OCI-LY1 (cell line): ENCODE data around the gene OSBPL3.

Source experiments
- H2AFZ ChIP-seq: fragments of 200-600 bp; sonication (generic), shearing (Covaris generic); 2 replicates; pipeline ENCODE4 v1.6.0; 2014; ENCODE audit warnings: antibody characterized with exemption, mild to moderate bottlenecking, low read length
- H3F3A ChIP-seq: fragments of 200-600 bp; sonication (generic), shearing (Covaris generic); 2 replicates; pipeline ENCODE4 v1.6.0; 2014; ENCODE audit warnings: mild to moderate bottlenecking, antibody characterized with exemption, low read length, moderate library complexity; ENCODE audit not compliant: insufficient read depth
- H3K27ac ChIP-seq: fragments of 200-600 bp; sonication (generic); 2 replicates; pipeline ENCODE4 v1.5.1; 2014; ENCODE audit warnings: low read length, mixed run types, mild to moderate bottlenecking, low read depth; ENCODE audit not compliant: poor library complexity, severe bottlenecking
- H3K27me3 ChIP-seq: fragments of 200-600 bp; sonication (generic); 2 replicates; pipeline ENCODE4 v1.6.0; 2014; ENCODE audit warnings: antibody characterized with exemption, mild to moderate bottlenecking, low read length, moderate library complexity; ENCODE audit not compliant: insufficient read depth
- H3K36me3 ChIP-seq: fragments of 200-600 bp; sonication (generic); 2 replicates; pipeline ENCODE4 v1.6.1; 2014; ENCODE audit warnings: mild to moderate bottlenecking, antibody characterized with exemption, low read length, moderate library complexity, mixed read lengths; ENCODE audit not compliant: insufficient read depth
- H3K4me1 ChIP-seq: fragments of 200-600 bp; sonication (generic); 2 replicates; pipeline ENCODE4 v1.5.1; 2014; ENCODE audit warnings: mild to moderate bottlenecking, low read length, moderate library complexity; ENCODE audit not compliant: insufficient read depth, severe bottlenecking
- H3K4me2 ChIP-seq: fragments of 200-600 bp; sonication (generic), shearing (Covaris generic); 2 replicates; pipeline ENCODE4 v1.6.1; 2014; ENCODE audit warnings: low read length
- H3K4me3 ChIP-seq: fragments of 200-600 bp; sonication (generic); 2 replicates; pipeline ENCODE4 v1.5.1; 2014; ENCODE audit warnings: low read length, low read depth, mild to moderate bottlenecking, mixed read lengths; ENCODE audit not compliant: poor library complexity, severe bottlenecking
- H3K79me2 ChIP-seq: fragments of 200-600 bp; shearing (Covaris generic); 2 replicates; pipeline ENCODE4 v1.6.1; 2016; ENCODE audit warnings: mixed run types, low read length, mixed read lengths; ENCODE audit not compliant: insufficient read depth
- H3K9ac ChIP-seq: fragments of 200-600 bp; sonication (generic), shearing (Covaris generic); 2 replicates; pipeline ENCODE4 v1.6.1; 2014; ENCODE audit warnings: mild to moderate bottlenecking, low read length, mixed read lengths
- H3K9me2 ChIP-seq: fragments of 200-600 bp; sonication (generic), shearing (Covaris generic); 2 replicates; pipeline ENCODE4 v1.6.1; 2014; ENCODE audit warnings: low read depth, mild to moderate bottlenecking, low read length, mixed read lengths
- H3K9me3 ChIP-seq: fragments of 200-600 bp; shearing (Covaris generic); 2 replicates; pipeline ENCODE4 v1.6.1; 2014; ENCODE audit warnings: low read length, mixed read lengths
- H4K20me1 ChIP-seq: fragments of 200-600 bp; sonication (generic), shearing (Covaris generic); 2 replicates; pipeline ENCODE4 v1.6.0; 2016; ENCODE audit warnings: mild to moderate bottlenecking, low read length; ENCODE audit not compliant: insufficient read depth
- EZH2 ChIP-seq: fragments of 200-600 bp; sonication (generic), shearing (Covaris generic); IDR thresholded peaks from 2 replicates; pipeline ENCODE4 v1.8.0; 2017; ENCODE audit warnings: borderline replicate concordance, mixed run types, mild to moderate bottlenecking, antibody characterized with exemption, low read length, moderate library complexity, mixed read lengths
- TF ChIP-seq, protein P1 (sequence below): fragments of 200-600 bp; sonication (generic), shearing (Covaris generic); IDR thresholded peaks from 2 replicates; pipeline ENCODE4 v1.5.1; 2017; ENCODE audit warnings: mild to moderate bottlenecking, antibody characterized with exemption, low read length, moderate library complexity, mixed read lengths

OSBPL3 gene

GRCh38 chr7:24885305-24885704 lies 94.7 kb downstream of the OSBPL3 start:
- Histone ChIP-seq H3K9me3 (no peaks in the 10 kb centered on the region), H3K4me2 (peak overlapping the region; percentile 59), H3K9ac (peak overlapping the region; percentile 58; the same call in 1 of the 2 replicates), H4K20me1 (no peaks in the 10 kb centered on the region), H3K27me3 (no peaks in the 10 kb centered on the region), H3K36me3 (peaks cover 55% of the 10 kb centered on the region), H2AFZ (no peak overlapping the region), H3K79me2 (peaks cover 19% of the 10 kb centered on the region; the same call in 1 of the 2 replicates), H3K27ac (peak overlapping the region; percentile 91), H3F3A (peaks cover 10% of the 10 kb centered on the region), H3K4me1 (peaks cover 88% of the 10 kb centered on the region), H3K9me2 (no peaks in the 10 kb centered on the region), H3K4me3 (peak overlapping the region; percentile 44)
- TF ChIP-seq EZH2, result no peak
- TF ChIP-seq, protein P1, sequence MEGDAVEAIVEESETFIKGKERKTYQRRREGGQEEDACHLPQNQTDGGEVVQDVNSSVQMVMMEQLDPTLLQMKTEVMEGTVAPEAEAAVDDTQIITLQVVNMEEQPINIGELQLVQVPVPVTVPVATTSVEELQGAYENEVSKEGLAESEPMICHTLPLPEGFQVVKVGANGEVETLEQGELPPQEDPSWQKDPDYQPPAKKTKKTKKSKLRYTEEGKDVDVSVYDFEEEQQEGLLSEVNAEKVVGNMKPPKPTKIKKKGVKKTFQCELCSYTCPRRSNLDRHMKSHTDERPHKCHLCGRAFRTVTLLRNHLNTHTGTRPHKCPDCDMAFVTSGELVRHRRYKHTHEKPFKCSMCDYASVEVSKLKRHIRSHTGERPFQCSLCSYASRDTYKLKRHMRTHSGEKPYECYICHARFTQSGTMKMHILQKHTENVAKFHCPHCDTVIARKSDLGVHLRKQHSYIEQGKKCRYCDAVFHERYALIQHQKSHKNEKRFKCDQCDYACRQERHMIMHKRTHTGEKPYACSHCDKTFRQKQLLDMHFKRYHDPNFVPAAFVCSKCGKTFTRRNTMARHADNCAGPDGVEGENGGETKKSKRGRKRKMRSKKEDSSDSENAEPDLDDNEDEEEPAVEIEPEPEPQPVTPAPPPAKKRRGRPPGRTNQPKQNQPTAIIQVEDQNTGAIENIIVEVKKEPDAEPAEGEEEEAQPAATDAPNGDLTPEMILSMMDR, result peak; percentile 23; the same call in 1 of the 2 replicates

- Histone ChIP-seq H3K4me2 (peak overlapping the region; percentile 59), H2AFZ (no peak overlapping the region), H4K20me1 (no peaks in the 10 kb centered on the region), H3K9me2 (no peaks in the 10 kb centered on the region), H3K27ac (peak overlapping the region; percentile 91), H3K9ac (peak overlapping the region; percentile 58), H3K4me1 (peaks cover 97% of the 10 kb centered on the region), H3F3A (peaks cover 10% of the 10 kb centered on the region), H3K9me3 (no peaks in the 10 kb centered on the region), H3K4me3 (peak overlapping the region; percentile 44), H3K27me3 (no peaks in the 10 kb centered on the region), H3K36me3 (peaks cover 46% of the 10 kb centered on the region), H3K79me2 (peaks cover 19% of the 10 kb centered on the region; the same call in 1 of the 2 replicates)
- TF ChIP-seq EZH2, result no peak
- TF ChIP-seq, protein P1, result no peak
Observed at GRCh38 chr7:24884401-24884800, 95.6 kb downstream of the OSBPL3 start.

- peaks cover 38% of the 10 kb centered on the region; the same call in 1 of the 2 replicates for H3K36me3 ChIP-seq
- H3K9me2 ChIP-seq, result no peaks in the 10 kb centered on the region
- no peaks in the 10 kb centered on the region for H3K27me3 ChIP-seq
- H3K79me2 ChIP-seq, result peaks cover 15% of the 10 kb centered on the region; the same call in 1 of the 2 replicates
- H3F3A ChIP-seq, result peaks cover 10% of the 10 kb centered on the region
- H3K4me1 ChIP-seq, result peaks cover 100% of the 10 kb centered on the region
- H3K9ac ChIP-seq, result peak overlapping the region; percentile 58
- TF ChIP-seq, protein P1, result no peak
- peak overlapping the region; percentile 91 for H3K27ac ChIP-seq
- no peaks in the 10 kb centered on the region for H3K9me3 ChIP-seq
- H2AFZ ChIP-seq, result no peak overlapping the region
- H3K4me2 ChIP-seq, result peak overlapping the region; percentile 59
- H3K4me3 ChIP-seq, result peak overlapping the region; percentile 44
- H4K20me1 ChIP-seq, result no peaks in the 10 kb centered on the region
Observed at GRCh38 chr7:24883622-24884013, 96.4 kb downstream of the OSBPL3 start.
